GM12878 (cell line): ENCODE measurements around the gene CAPN15. TPM values are rescaled to one million over a fixed set of nuclear protein-coding genes. Genes with fewer than 3 reads are reported as not detected.

Source experiments
- ATAC-seq: fragments of 200-7000 bp; cut with Tn5 transposase; 3 replicates; pipeline ENCODE4 v1.9.1; 2020; ENCODE audit warnings: mild to moderate bottlenecking, moderate library complexity
- BruUV-seq: library from RNA; stranded (reverse); fragments of 400-500 nt; replicated peaks from 2 replicates; lab custom pipeline; 2021; lab: Mats Ljungman, UMichigan
- CTCF ChIA-PET: fragments of 300-600 bp; sonication (Branson Sonifier 250); formaldehyde crosslinking; extraction: SDS; loops from one replicate; lab custom pipeline; 2021; ENCODE audit warnings: inconsistent platforms; lab: Yijun Ruan, JAX
- POLR2A ChIA-PET: fragments of 350-600 bp; formaldehyde crosslinking; extraction: SDS; loops from one replicate; lab custom pipeline; 2021; ENCODE audit warnings: inconsistent platforms; lab: Charles Lee
- RAD21 ChIA-PET: fragments of 300-600 bp; sonication (Branson Sonifier 250); formaldehyde crosslinking; loops from one replicate; lab custom pipeline; 2023; ENCODE audit warnings: antibody characterized with exemption; ENCODE audit not compliant: unreplicated experiment; lab: Charles Lee
- SMC1A ChIA-PET: fragments of 300-600 bp; sonication (Branson Sonifier 250); formaldehyde crosslinking; loops from one replicate; lab custom pipeline; 2023; ENCODE audit not compliant: unreplicated experiment, uncharacterized antibody; lab: Charles Lee
- DNase-seq: peaks from one replicate; pipeline ENCODE4 v3.0.0-alpha.2; 2011; ENCODE audit warnings: low read depth, low spot score
- FAIRE-seq: peaks from 3 replicates; lab custom pipeline; 2011; peaks lifted over from hg19 to GRCh38; lab: Jason Lieb, UNC
- H2AFZ ChIP-seq: 2 replicates; pipeline ENCODE4 v1.6.0; 2011; ENCODE audit warnings: low read depth, low read length, control low read depth; ENCODE audit not compliant: control insufficient read depth
- H3K27ac ChIP-seq: 2 replicates; pipeline ENCODE4 v1.5.1; 2011; ENCODE audit warnings: control low read depth; ENCODE audit not compliant: control insufficient read depth, insufficient read depth
- H3K27me3 ChIP-seq, 2 experiments: replicated peaks in 1 of 2; 2 replicates each; pipeline versions ENCODE4 v1.6.0 to v1.6.1; 2011; ENCODE audit warnings: low read length in 1 of 2; ENCODE audit not compliant: control insufficient read depth in 2 of 2, insufficient read depth in 2 of 2
- H3K36me3 ChIP-seq, 2 experiments: 2 replicates each; pipeline ENCODE4 v1.5.1; 2011; ENCODE audit warnings: low read length in 1 of 2; ENCODE audit not compliant: control insufficient read depth in 2 of 2, insufficient read depth in 2 of 2
- H3K4me1 ChIP-seq: 2 replicates; pipeline ENCODE4 v1.6.1; 2011; ENCODE audit warnings: mild to moderate bottlenecking, low read length, moderate library complexity, mixed read lengths; ENCODE audit not compliant: control insufficient read depth, insufficient read depth
- H3K4me2 ChIP-seq: 2 replicates; pipeline ENCODE4 v1.6.0; 2011; ENCODE audit warnings: control low read depth; ENCODE audit not compliant: control insufficient read depth, insufficient read depth
- H3K4me3 ChIP-seq: fragments of 200-600 bp; sonication (generic); 2 replicates; pipeline ENCODE4 v1.5.1; 2016
- H3K79me2 ChIP-seq: 2 replicates; pipeline ENCODE4 v1.6.0; 2011; ENCODE audit warnings: low read length; ENCODE audit not compliant: control insufficient read depth, insufficient read depth
- H3K9ac ChIP-seq: 2 replicates; pipeline ENCODE4 v1.8.0; 2011; ENCODE audit warnings: low read length, control low read depth, mixed read lengths; ENCODE audit not compliant: control insufficient read depth, insufficient read depth
- H3K9me3 ChIP-seq: replicated peaks from 3 replicates; pipeline ENCODE4 v1.5.1; 2011; ENCODE audit warnings: mild to moderate bottlenecking, low read length; ENCODE audit not compliant: control insufficient read depth, insufficient read depth
- H4K20me1 ChIP-seq: 2 replicates; pipeline ENCODE4 v1.6.0; 2011; ENCODE audit not compliant: control insufficient read depth, insufficient read depth
- BACH1 ChIP-seq: fragments of 450-650 bp; IDR thresholded peaks from 2 replicates; pipeline ENCODE4 v1.6.1; 2017; ENCODE audit warnings: mild to moderate bottlenecking, borderline replicate concordance
- CEBPB ChIP-seq, 2 experiments: fragments of 150-350 bp in 1 of 2; IDR thresholded peaks; 2 replicates each; pipeline ENCODE4 v1.6.1; 2012 to 2014; ENCODE audit warnings: low read depth in 2 of 2, low read length in 2 of 2, borderline replicate concordance in 1 of 2, inconsistent platforms in 1 of 2
- CHD1 ChIP-seq: IDR thresholded peaks from 2 replicates; pipeline ENCODE4 v1.6.1; 2012; ENCODE audit warnings: low read depth, low read length, improper control_type of control experiment
- E2F4 ChIP-seq: IDR thresholded peaks from 2 replicates; pipeline ENCODE4 v1.6.1; 2012; ENCODE audit warnings: low read depth, low read length, improper control_type of control experiment
- EZH2 ChIP-seq: IDR thresholded peaks from 2 replicates; pipeline ENCODE4 v1.6.1; 2012; ENCODE audit warnings: low read depth, mild to moderate bottlenecking, control low read depth, inconsistent platforms, low read length, borderline replicate concordance; ENCODE audit not compliant: control insufficient read depth
- GABPA ChIP-seq: IDR thresholded peaks from 2 replicates; pipeline ENCODE4 v1.6.1; 2014; ENCODE audit warnings: antibody characterized with exemption, low read depth, mild to moderate bottlenecking, inconsistent platforms
- GATAD2B ChIP-seq: fragments of 450-650 bp; conservative IDR thresholded peaks from 2 replicates; pipeline ENCODE4 v1.6.1; 2017; ENCODE audit warnings: low read depth, mild to moderate bottlenecking, moderate library complexity
- MEF2B ChIP-seq: fragments of 450-650 bp; IDR thresholded peaks from 2 replicates; pipeline ENCODE4 v1.6.1; 2018; ENCODE audit warnings: mild to moderate bottlenecking, moderate library complexity; ENCODE audit not compliant: partially characterized antibody, poor library complexity, severe bottlenecking
- MYB ChIP-seq: fragments of 150-350 bp; IDR thresholded peaks from 2 replicates; pipeline ENCODE4 v1.6.1; 2014; ENCODE audit warnings: mild to moderate bottlenecking, low read depth, low read length, borderline replicate concordance
- NFYB ChIP-seq: IDR thresholded peaks from 2 replicates; pipeline ENCODE4 v1.6.1; 2011; ENCODE audit warnings: low read depth, mild to moderate bottlenecking, low read length, improper control_type of control experiment, moderate library complexity; ENCODE audit not compliant: insufficient read depth
- RUNX3 ChIP-seq: IDR thresholded peaks from 2 replicates; pipeline ENCODE4 v1.6.1; 2012; ENCODE audit warnings: low read length, inconsistent platforms
- SRF ChIP-seq, 2 experiments: IDR thresholded peaks; 2 replicates each; pipeline ENCODE4 v1.6.1; 2011; ENCODE audit warnings: low read depth in 2 of 2, low read length in 2 of 2, mild to moderate bottlenecking in 1 of 2, moderate library complexity in 1 of 2
- TAF1 ChIP-seq: IDR thresholded peaks from 2 replicates; pipeline ENCODE4 v1.6.1; 2011; ENCODE audit warnings: mild to moderate bottlenecking, low read depth, low read length, borderline replicate concordance
- WRNIP1 ChIP-seq: IDR thresholded peaks from 2 replicates; pipeline ENCODE4 v1.6.1; 2011; ENCODE audit warnings: low read depth, low read length, improper control_type of control experiment, borderline replicate concordance
- YBX1 ChIP-seq: fragments of 450-650 bp; IDR thresholded peaks from 2 replicates; pipeline ENCODE4 v1.6.1; 2016; ENCODE audit warnings: antibody characterized with exemption
- WGBS: methylation state at CpG from one replicate; pipeline ENCODE4 v1.1.6; 2016; ENCODE audit warnings: low lambda C conversion rate; ENCODE audit not compliant: insufficient replicate concordance, insufficient coverage; ENCODE audit errors: missing lambda C conversion rate; 5-methylcytosine and 5-hydroxymethylcytosine counted together
- in situ Hi-C: fragments of 300-500 bp; cut with MboI; formaldehyde crosslinking; loops from 9 replicates; pipeline ENCODE4 v1.14.3; 2018; ENCODE audit warnings: mixed read lengths
- intact Hi-C: fragments of 100-400 bp; cut with micrococcal nuclease; formaldehyde crosslinking; loops from one replicate; pipeline ENCODE4 v1.14.2; 2022; ENCODE audit not compliant: unreplicated experiment
- polyA plus RNA-seq, 11 experiments: library from polyadenylated mRNA; depleted of rRNA in 4 of 11; unstranded in 6 of 11; stranded (reverse) in 5 of 11; fragments of >200 nt; fragmentation: Nextera tagmentation in 4 of 11; fragmentation: Illumina TruSeq in 1 of 11; extraction: Ambion mirVana in 4 of 11; extraction: Trizol in 1 of 11; gene quantifications; 1 replicate in 1 of 11; 2 replicates in 10 of 11; pipeline versions ENCODE4 v1.2.1 to v1.2.3, GENCODE V29; 2011 to 2016; ENCODE audit warnings: inconsistent platforms in 2 of 11, missing spikeins in 2 of 11, low read depth in 1 of 11
- total RNA-seq, 4 experiments: library from RNA; depleted of rRNA in 3 of 4; stranded (reverse); fragments of >200 nt in 3 of 4; fragmentation: Illumina TruSeq in 1 of 4; extraction: Trizol in 1 of 4; gene quantifications; 2 replicates each; pipeline versions ENCODE4 v1.2.1 to v1.2.3, GENCODE V29; 2013 to 2021

Gene CAPN15
- total and polyA plus RNA-seq, 10 of the 15 experiments (the other 5 are each of a cell fraction or from before 2014, with no cell fraction given), result 0.40 to 78.5 (median 8.3) TPM

- in situ Hi-C loops (no loop called here), intact Hi-C loops (no loop called here)
- no peak for ATAC-seq
- Histone ChIP-seq H2AFZ (no peak overlapping the region), H3K27ac (no peak overlapping the region), H3K4me3 (no peak overlapping the region), H3K36me3 (no peaks in the 10 kb centered on the region; a peak in 2 of 4 replicates), H3K27me3 (no peaks in the 10 kb centered on the region), H4K20me1 (no peaks in the 10 kb centered on the region), H3K4me2 (no peak overlapping the region), H3K79me2 (peaks cover 3% of the 10 kb centered on the region; the same call in 1 of the 2 replicates), H3K9me3 (no peaks in the 10 kb centered on the region), H3K4me1 (no peaks in the 10 kb centered on the region), H3K9ac (no peak overlapping the region)
- 93% methylated on average over 34 of the region's 36 CpGs for WGBS
- SMC1A ChIA-PET, result no interaction called here
- no peak for DNase-seq
- TF ChIP-seq RUNX3 (no peak), WRNIP1 (no peak), TAF1 (no peak), EZH2 (no peak), CEBPB (IDR thresholded peaks at IDR 0.05; ENCODE audit: borderline replicate concordance in 1 of 2, low read depth in 2 of 2, low read length in 2 of 2) (no peak), NFYB (no peak), YBX1 (no peak), SRF (IDR thresholded peaks at IDR 0.05; ENCODE audit: low read depth in 2 of 2, low read length in 2 of 2) (no peak), BACH1 (no peak), GATAD2B (no peak), MYB (no peak), MEF2B (no peak), CHD1 (no peak), GABPA (no peak), E2F4 (no peak)
- POLR2A ChIA-PET, result no interaction called here
- no TSS peak for BruUV-seq
- RAD21 ChIA-PET, result no interaction called here
- CTCF ChIA-PET, result no interaction called here
- FAIRE-seq, result no peak
Observed at GRCh38 chr16:575354-576196, 48.1 kb downstream of the CAPN15 start.
